CD14-positive monocyte (primary cell): Measurements from ENCODE around the gene MCF2L2. TPM values are rescaled to one million over a fixed set of nuclear protein-coding genes. Genes with fewer than 3 reads are reported as not detected.
A peak's percentile ranks its signal among the peaks of the same experiment; 100 is the strongest.

Experiments
- DNase-seq, 3 donors: peaks; one replicate each; pipeline ENCODE4 v3.0.0-alpha.2; 2011 to 2022
- H2AFZ ChIP-seq: 2 replicates; pipeline ENCODE4 v1.6.0; 2012; ENCODE audit warnings: mild to moderate bottlenecking, low read depth, low read length, inconsistent platforms; ENCODE audit not compliant: insufficient read depth, poor library complexity, severe bottlenecking
- H3K27ac ChIP-seq, 2 donors: 1 replicate in 1 of 2; 2 replicates in 1 of 2; pipeline ENCODE4 v1.5.1; 2012 to 2013; ENCODE audit warnings: low read length in 2 of 2, control low read depth in 1 of 2, inconsistent platforms in 1 of 2, low read depth in 1 of 2, mild to moderate bottlenecking in 1 of 2
- H3K27me3 ChIP-seq, 2 donors: one replicate each; pipeline versions ENCODE4 v1.6.0 to v1.6.1; 2011 to 2013; ENCODE audit warnings: low read length in 2 of 2; ENCODE audit not compliant: control insufficient read depth in 2 of 2, insufficient read depth in 2 of 2
- H3K36me3 ChIP-seq, 2 donors: replicated peaks in 1 of 2; 1 replicate in 1 of 2; 2 replicates in 1 of 2; pipeline versions ENCODE4 v1.5.1 to v1.6.1; 2012 to 2013; ENCODE audit warnings: low read length in 2 of 2, control low read depth in 1 of 2, inconsistent platforms in 1 of 2, mild to moderate bottlenecking in 1 of 2; ENCODE audit not compliant: insufficient read depth in 2 of 2, control insufficient read depth in 1 of 2
- H3K4me1 ChIP-seq, 2 donors: 1 replicate in 1 of 2; 2 replicates in 1 of 2; pipeline versions ENCODE4 v1.5.1 to v1.6.1; 2012 to 2013; ENCODE audit warnings: low read length in 2 of 2, control low read depth in 1 of 2, inconsistent platforms in 1 of 2, mild to moderate bottlenecking in 1 of 2, moderate library complexity in 1 of 2; ENCODE audit not compliant: insufficient read depth in 2 of 2, control insufficient read depth in 1 of 2
- H3K4me2 ChIP-seq: replicated peaks from 2 replicates; pipeline ENCODE3; 2012; ENCODE audit warnings: low read length, moderate library complexity, mild to moderate bottlenecking; ENCODE audit not compliant: poor library complexity, severe bottlenecking; ENCODE audit errors: extremely low read depth
- H3K4me3 ChIP-seq, 3 experiments: fragments of 200-600 bp in 1 of 3; sonication (generic) in 1 of 3; replicated peaks in 1 of 3; 1 replicate in 2 of 3; 2 replicates in 1 of 3; pipeline ENCODE4 v1.5.1; 2011 to 2013; ENCODE audit warnings: low read length in 3 of 3, mild to moderate bottlenecking in 3 of 3, control low read depth in 2 of 3, low read depth in 2 of 3, inconsistent platforms in 1 of 3, moderate library complexity in 1 of 3
- H3K79me2 ChIP-seq: 2 replicates; pipeline ENCODE4 v1.6.0; 2012; ENCODE audit warnings: mild to moderate bottlenecking, control low read depth, inconsistent platforms, low read length, moderate library complexity; ENCODE audit not compliant: insufficient read depth
- H3K9ac ChIP-seq: 2 replicates; pipeline ENCODE4 v1.6.0; 2017; ENCODE audit warnings: low read length, mild to moderate bottlenecking; ENCODE audit not compliant: insufficient read depth, poor library complexity, severe bottlenecking
- H3K9me3 ChIP-seq, 2 donors: replicated peaks in 1 of 2; 1 replicate in 1 of 2; 2 replicates in 1 of 2; pipeline versions ENCODE4 v1.5.1 to v1.6.1; 2012 to 2013; ENCODE audit warnings: low read length in 2 of 2, control low read depth in 1 of 2; ENCODE audit not compliant: control insufficient read depth in 1 of 2, insufficient read depth in 1 of 2
- H4K20me1 ChIP-seq: 2 replicates; pipeline ENCODE4 v1.6.0; 2012; ENCODE audit warnings: mild to moderate bottlenecking, low read length, control low read depth, moderate library complexity; ENCODE audit not compliant: insufficient read depth
- H3K27ac Mint-ChIP-seq, 7 donors: one replicate each; pipeline ENCODE4 v1.8.0; 2020; ENCODE audit warnings: mild to moderate bottlenecking in 7 of 7, mixed read lengths in 7 of 7, moderate library complexity in 6 of 7, inconsistent platforms in 2 of 7
- H3K27me3 Mint-ChIP-seq, 3 donors: one replicate each; pipeline ENCODE4 v1.8.0; 2021 to 2022; ENCODE audit warnings: low read depth in 3 of 3, mild to moderate bottlenecking in 3 of 3, mixed read lengths in 3 of 3, moderate library complexity in 3 of 3, inconsistent platforms in 1 of 3
- H3K36me3 Mint-ChIP-seq, 2 donors: one replicate each; pipeline ENCODE4 v1.8.0; 2020; ENCODE audit warnings: mixed read lengths in 2 of 2, inconsistent platforms in 1 of 2, mild to moderate bottlenecking in 1 of 2
- H3K4me1 Mint-ChIP-seq: one replicate; pipeline ENCODE4 v1.8.0; 2020; ENCODE audit warnings: mild to moderate bottlenecking, mixed read lengths
- H3K4me3 Mint-ChIP-seq, 2 donors: one replicate each; pipeline ENCODE4 v1.8.0; 2020; ENCODE audit warnings: mild to moderate bottlenecking in 2 of 2, mixed read lengths in 2 of 2, moderate library complexity in 1 of 2
- H3K9me3 Mint-ChIP-seq, 7 donors: one replicate each; pipeline ENCODE4 v1.8.0; 2020 to 2022; ENCODE audit warnings: mixed read lengths in 7 of 7, mild to moderate bottlenecking in 6 of 7, moderate library complexity in 6 of 7, inconsistent platforms in 2 of 7
- WGBS: methylation state at CpG from one replicate; pipeline ENCODE4 v1.1.5; 2013; ENCODE audit warnings: missing lambda C conversion rate; ENCODE audit not compliant: insufficient coverage; 5-methylcytosine and 5-hydroxymethylcytosine counted together
- intact Hi-C, 2 donors: fragments of 100-400 bp; cut with micrococcal nuclease; formaldehyde crosslinking; loops; one replicate each; pipeline versions ENCODE4 v1.15.0 to v1.15.1; 2023
- polyA plus RNA-seq, 3 donors: library from polyadenylated mRNA; depleted of rRNA in 1 of 3; unstranded in 2 of 3; stranded (reverse) in 1 of 3; fragments of 300-500 nt in 2 of 3; fragments of >200 nt in 1 of 3; fragmentation: Illumina TruSeq in 2 of 3; gene quantifications; 1 replicate in 2 of 3; 2 replicates in 1 of 3; pipeline ENCODE4 v1.2.3, GENCODE V29; 2012 to 2021
- TF ChIP-seq, protein P1 (sequence below): fragments of 200-600 bp; IDR thresholded peaks from one replicate; pipeline ENCODE4 v1.8.0; 2022; ENCODE audit warnings: antibody characterized with exemption, mild to moderate bottlenecking

The MCF2L2 gene
- polyA plus RNA-seq, 3 donors: 0.01 to 0.13 TPM; not detected in 1

- Histone ChIP-seq H3K79me2 (peaks cover 45% of the 10 kb centered on the region), H3K4me2 (peak overlapping the region; percentile 78), H3K4me3 (peak overlapping the region in 1 of 3 experiments; percentile 91), H2AFZ (no peak overlapping the region), H4K20me1 (no peaks in the 10 kb centered on the region), H3K9me3 (no peaks in the 10 kb centered on the region), H3K27ac (no peak overlapping the region), H3K4me1 (peaks cover 14 to 22% of the 10 kb centered on the region in 2 donors), H3K9ac (no peak overlapping the region), H3K27me3 (no peaks in the 10 kb centered on the region), H3K36me3 (no peaks in the 10 kb centered on the region)
- H3K27me3 Mint-ChIP-seq: peaks cover 2 to 3% (median 3%) of the 10 kb centered on the region in 3 donors
- DNase-seq: no peak
- peaks cover 5 to 11% of the 10 kb centered on the region in 2 donors for H3K36me3 Mint-ChIP-seq
- intact Hi-C loops: loop anchor here (5.0 to 10.0 kb wide), 5 partner anchors 35 to 133 kb away; no protein-coding TSS in a partner anchor
- H3K9me3 Mint-ChIP-seq: peaks cover 0 to 2% (median 0%) of the 10 kb centered on the region in 7 donors
- TF ChIP-seq, protein P1, sequence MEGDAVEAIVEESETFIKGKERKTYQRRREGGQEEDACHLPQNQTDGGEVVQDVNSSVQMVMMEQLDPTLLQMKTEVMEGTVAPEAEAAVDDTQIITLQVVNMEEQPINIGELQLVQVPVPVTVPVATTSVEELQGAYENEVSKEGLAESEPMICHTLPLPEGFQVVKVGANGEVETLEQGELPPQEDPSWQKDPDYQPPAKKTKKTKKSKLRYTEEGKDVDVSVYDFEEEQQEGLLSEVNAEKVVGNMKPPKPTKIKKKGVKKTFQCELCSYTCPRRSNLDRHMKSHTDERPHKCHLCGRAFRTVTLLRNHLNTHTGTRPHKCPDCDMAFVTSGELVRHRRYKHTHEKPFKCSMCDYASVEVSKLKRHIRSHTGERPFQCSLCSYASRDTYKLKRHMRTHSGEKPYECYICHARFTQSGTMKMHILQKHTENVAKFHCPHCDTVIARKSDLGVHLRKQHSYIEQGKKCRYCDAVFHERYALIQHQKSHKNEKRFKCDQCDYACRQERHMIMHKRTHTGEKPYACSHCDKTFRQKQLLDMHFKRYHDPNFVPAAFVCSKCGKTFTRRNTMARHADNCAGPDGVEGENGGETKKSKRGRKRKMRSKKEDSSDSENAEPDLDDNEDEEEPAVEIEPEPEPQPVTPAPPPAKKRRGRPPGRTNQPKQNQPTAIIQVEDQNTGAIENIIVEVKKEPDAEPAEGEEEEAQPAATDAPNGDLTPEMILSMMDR: no peak
- peak overlapping the region in 2 of 7 donors; percentile 50 to 66 for H3K27ac Mint-ChIP-seq
- peaks cover 33% of the 10 kb centered on the region for H3K4me1 Mint-ChIP-seq
- WGBS: no CpG with 5 or more reads among the region's 5 CpGs
- H3K4me3 Mint-ChIP-seq: peak overlapping the region; percentile 81 to 88
Observed at GRCh38 chr3:183252118-183252782, 176.2 kb downstream of the MCF2L2 start.

DNA sequence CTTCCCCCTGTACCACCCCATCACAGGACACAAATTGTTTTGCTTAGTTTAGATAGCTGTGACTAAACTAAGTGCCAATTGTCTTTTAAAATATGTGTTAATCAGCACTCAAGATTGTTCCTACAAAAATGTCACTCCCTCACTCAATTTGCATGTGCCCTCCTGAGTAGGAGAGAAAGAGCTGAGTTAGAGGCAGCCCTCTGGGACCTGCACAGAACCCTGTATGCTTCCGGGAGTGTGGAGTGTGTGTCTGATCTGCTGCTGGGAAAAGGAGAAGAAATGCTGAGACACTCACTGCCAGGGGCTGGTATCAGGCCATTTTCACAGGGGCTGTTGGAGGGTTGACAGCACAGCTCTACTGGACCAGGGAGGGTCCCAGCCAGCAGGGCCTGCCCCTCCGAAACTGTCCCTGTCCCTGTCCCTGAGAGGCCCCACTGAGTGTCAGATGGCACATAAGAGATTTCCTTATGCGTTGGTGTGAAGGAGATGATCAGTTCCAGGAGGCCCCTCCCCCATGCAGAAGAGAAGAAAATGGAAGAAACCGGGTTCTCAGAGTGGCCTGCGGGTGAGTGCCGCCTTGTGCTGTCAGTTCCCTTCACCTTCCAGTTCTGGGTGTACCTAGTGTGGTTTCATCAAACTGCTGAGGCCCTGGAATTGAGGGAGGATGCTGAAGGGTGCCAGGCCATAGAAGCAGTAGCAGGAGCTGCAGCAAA, 179.3 kb downstream of the MCF2L2 start:
- no peaks in the 10 kb centered on the region for H3K9me3 ChIP-seq
- no peak overlapping the region for H3K27ac ChIP-seq
- TF ChIP-seq, protein P1: no peak
- peaks cover 2 to 5% (median 3%) of the 10 kb centered on the region in 3 donors for H3K27me3 Mint-ChIP-seq
- no peaks in the 10 kb centered on the region for H3K27me3 ChIP-seq
- intact Hi-C loops: no loop called here
- H3K9me3 Mint-ChIP-seq: peaks cover 0 to under 1% (median 0%) of the 10 kb centered on the region in 7 donors
- H3K36me3 Mint-ChIP-seq: peaks cover 0 to 2% of the 10 kb centered on the region in 2 donors
- H3K4me1 Mint-ChIP-seq: peaks cover 33% of the 10 kb centered on the region
- 73% methylated on average over 5 of the region's 6 CpGs for WGBS
- no peak overlapping the region for H3K4me2 ChIP-seq
- no peak for DNase-seq
- H3K4me3 Mint-ChIP-seq: no peak overlapping the region
- H4K20me1 ChIP-seq: no peaks in the 10 kb centered on the region
- H3K9ac ChIP-seq: no peak overlapping the region
- peak overlapping the region in 1 of 7 donors; percentile 27 for H3K27ac Mint-ChIP-seq
- H2AFZ ChIP-seq: no peak overlapping the region
- no peak overlapping the region for H3K4me3 ChIP-seq
- no peaks in the 10 kb centered on the region for H3K36me3 ChIP-seq
- H3K79me2 ChIP-seq: peaks cover 14% of the 10 kb centered on the region
- H3K4me1 ChIP-seq: peaks cover 27 to 35% of the 10 kb centered on the region in 2 donors
